GM19193 (cell line): ENCODE measurements around the gene GAMT.

Experiments
- POLR2A ChIP-seq: IDR thresholded peaks from 4 replicates; pipeline ENCODE4 v1.6.1; 2011; ENCODE audit not compliant: insufficient read depth, insufficient read length; ENCODE audit errors: extremely low read depth

GAMT gene

GRCh38 chr19:1386945-1387683 lies 14.2 kb downstream of the GAMT start:
- TF ChIP-seq POLR2A, result no peak

- TF ChIP-seq POLR2A, result no peak
These were observed 15.5 kb downstream of the GAMT start for GRCh38 chr19:1385816-1386215.

GRCh38 chr19:1384478-1385110 lies 16.7 kb downstream of the GAMT start:
- TF ChIP-seq POLR2A, result no peak

GRCh38 chr19:1384085-1384462 lies 17.3 kb downstream of the GAMT start:
- TF ChIP-seq POLR2A, result no peak

GRCh38 chr19:1383312-1384084 lies 17.8 kb downstream of the GAMT start, which contains the start of gene NDUFS7:
Gene NDUFS7, plus strand, starts transcription at chr19:1383907. Its CDS starts 20 bp downstream, at chr19:1383927.
- TF ChIP-seq POLR2A, result peak; percentile 85

- TF ChIP-seq POLR2A, result no peak
These were observed 18.4 kb downstream of the GAMT start for GRCh38 chr19:1383017-1383311.

- no peak for TF ChIP-seq POLR2A
These were observed 19.1 kb downstream of the GAMT start for GRCh38 chr19:1382250-1382649.

- no peak for TF ChIP-seq POLR2A
These were observed 21.3 kb downstream of the GAMT start for GRCh38 chr19:1379961-1380489.

- TF ChIP-seq POLR2A, result no peak
These were observed 22.0 kb downstream of the GAMT start for GRCh38 chr19:1379126-1379905.

- no peak for TF ChIP-seq POLR2A
These were observed 23.2 kb downstream of the GAMT start for GRCh38 chr19:1377965-1378785.

- no peak for TF ChIP-seq POLR2A
These were observed 24.0 kb downstream of the GAMT start for GRCh38 chr19:1377176-1377964.

- no peak for TF ChIP-seq POLR2A
These were observed 24.9 kb downstream of the GAMT start for GRCh38 chr19:1376415-1376805.

- TF ChIP-seq POLR2A, result no peak
These were observed 27.1 kb downstream of the GAMT start for GRCh38 chr19:1374250-1374577.

GRCh38 chr19:1373534-1374249 lies 27.6 kb downstream of the GAMT start:
- TF ChIP-seq POLR2A, result no peak
